GM19043 (cell line): ENCODE measurements around the gene DTHD1.

Experiments
- ATAC-seq: cut with Tn5 transposase; IDR thresholded peaks from one replicate; pipeline ENCODE4 v1.9.1; 2021; ENCODE audit warnings: low read depth; ENCODE audit not compliant: unreplicated experiment

DTHD1 gene

GRCh38 chr4:36312511-36312910 is 31.1 kb downstream of the DTHD1 start:
- ATAC-seq: no peak

- no peak for ATAC-seq
Observed at GRCh38 chr4:36313301-36313700, 31.9 kb downstream of the DTHD1 start.

- ATAC-seq: no peak
Observed at GRCh38 chr4:36313703-36314102, 32.3 kb downstream of the DTHD1 start.

GRCh38 chr4:36316607-36317006 is 35.2 kb downstream of the DTHD1 start:
- no peak for ATAC-seq

GRCh38 chr4:36317721-36318120 is 36.3 kb downstream of the DTHD1 start:
- no peak for ATAC-seq

GRCh38 chr4:36320117-36320896 is 38.9 kb downstream of the DTHD1 start:
- ATAC-seq: peak; percentile 33

DNA sequence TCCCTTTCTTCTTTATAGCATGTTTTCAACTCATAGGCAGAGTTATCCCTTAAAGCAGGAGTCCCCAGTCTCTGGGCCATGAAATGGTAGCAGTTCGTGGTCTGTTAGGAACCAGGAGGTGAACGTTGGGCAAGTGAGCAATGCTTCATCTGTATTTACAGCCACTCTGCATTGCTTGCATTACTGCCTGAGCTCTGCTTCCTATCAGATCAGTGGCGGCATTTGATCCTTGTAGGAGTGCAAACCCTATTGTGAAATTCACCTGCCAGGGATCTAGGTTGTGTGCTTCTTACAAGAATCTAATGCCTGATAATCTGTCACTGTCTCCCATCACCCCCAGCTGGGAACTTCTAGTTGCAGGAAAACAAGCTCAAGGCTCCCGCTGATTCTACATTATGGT is 39.8 kb downstream of the DTHD1 start:
- ATAC-seq: no peak

- peak; percentile 21 for ATAC-seq
Observed at GRCh38 chr4:36322921-36323354, 41.5 kb downstream of the DTHD1 start.

GRCh38 chr4:36323816-36324419 is 42.5 kb downstream of the DTHD1 start:
- no peak for ATAC-seq

GRCh38 chr4:36324808-36325207 is 43.4 kb downstream of the DTHD1 start:
- ATAC-seq: no peak

- peak; percentile 60 for ATAC-seq
Observed at GRCh38 chr4:36325499-36325898, 44.1 kb downstream of the DTHD1 start.

- no peak for ATAC-seq
Observed at GRCh38 chr4:36325926-36326325, 44.5 kb downstream of the DTHD1 start.

GRCh38 chr4:36326476-36327029 is 45.1 kb downstream of the DTHD1 start:
- ATAC-seq: no peak

GRCh38 chr4:36327400-36327799 is 46.0 kb downstream of the DTHD1 start:
- no peak for ATAC-seq

GRCh38 chr4:36328130-36328529 is 46.7 kb downstream of the DTHD1 start:
- ATAC-seq: no peak

GRCh38 chr4:36329228-36329627 is 47.8 kb downstream of the DTHD1 start:
- no peak for ATAC-seq

- no peak for ATAC-seq
Observed at GRCh38 chr4:36330796-36331195, 49.4 kb downstream of the DTHD1 start.

DNA sequence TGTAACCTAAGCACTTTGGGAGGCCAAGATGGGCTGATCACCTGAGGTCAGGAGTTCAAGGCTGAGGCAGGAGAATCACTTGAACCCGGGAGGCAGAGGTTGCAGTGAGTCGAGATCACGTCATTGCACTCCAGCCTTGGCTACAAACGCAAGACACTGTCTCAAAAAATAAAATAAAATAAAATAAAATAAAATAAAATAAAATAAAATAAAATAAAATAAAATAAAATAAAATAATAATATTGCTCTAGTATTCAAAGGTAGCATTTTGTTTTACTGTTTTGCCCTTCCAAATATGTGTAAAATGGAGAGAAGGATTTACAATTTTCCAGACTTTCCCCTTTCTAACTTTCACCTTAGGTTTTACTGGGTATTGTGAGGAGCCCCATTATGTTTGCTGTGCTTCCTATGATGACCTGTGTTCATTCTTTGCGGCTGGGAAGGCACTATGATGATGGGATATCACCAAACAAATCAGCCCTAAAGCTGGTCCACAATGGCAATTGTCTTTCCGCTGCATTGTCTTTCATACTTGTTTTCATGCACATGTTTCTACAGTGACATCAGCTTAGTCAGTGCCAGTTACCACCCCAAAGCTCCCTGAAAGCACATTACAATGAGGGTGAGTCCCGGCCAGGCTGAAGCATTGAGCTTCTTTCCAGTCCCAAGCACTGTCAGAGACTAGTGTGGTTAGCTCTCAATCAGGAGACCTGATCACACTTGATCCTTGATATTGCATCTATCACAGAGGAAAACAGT is 50.8 kb downstream of the DTHD1 start:
- peak; percentile 74 for ATAC-seq

DNA sequence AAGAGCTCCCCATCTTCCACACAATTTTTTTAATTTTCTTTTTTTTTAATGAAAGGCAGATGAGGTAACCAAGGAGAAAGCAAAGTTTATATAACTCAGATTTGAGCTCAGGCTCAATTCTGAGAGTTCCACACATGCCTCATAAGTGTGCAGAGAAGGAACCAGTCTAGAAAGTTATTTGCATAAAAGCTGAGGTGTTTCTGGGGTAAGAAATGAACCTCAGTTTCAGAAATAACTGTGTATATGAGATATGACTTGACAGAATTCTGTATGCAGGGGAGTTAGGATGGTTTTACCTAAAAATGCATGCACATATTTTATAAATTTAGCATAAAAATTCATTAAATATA is 51.3 kb downstream of the DTHD1 start:
- ATAC-seq: peak; percentile 96

DNA sequence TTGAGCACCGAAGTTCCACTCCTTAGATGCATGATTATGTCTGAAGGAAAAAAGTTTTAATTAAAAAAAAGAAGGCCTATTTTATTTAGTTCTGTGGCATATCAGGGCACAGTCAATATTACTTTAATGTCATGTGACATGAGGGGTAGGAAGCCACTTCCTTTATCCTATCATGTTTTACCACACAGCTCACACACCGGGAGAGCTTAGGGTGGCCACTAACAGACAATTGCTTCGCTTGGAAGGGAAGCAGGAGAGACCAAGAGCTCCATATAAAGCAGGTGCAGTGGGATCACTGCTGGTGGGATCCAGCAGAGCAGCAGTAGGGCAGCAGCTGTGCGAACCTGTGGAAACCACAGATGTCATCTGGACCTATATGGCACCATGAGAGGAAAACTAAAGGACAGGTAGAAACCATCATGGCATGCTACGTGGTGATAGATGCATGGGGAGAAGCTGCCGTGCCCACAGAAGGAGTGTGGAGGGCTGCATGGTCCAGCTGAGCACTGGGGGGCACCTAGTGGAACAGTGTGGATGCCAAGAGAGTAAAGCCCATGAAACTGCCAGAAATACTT is 52.0 kb downstream of the DTHD1 start:
- ATAC-seq: no peak

GRCh38 chr4:36337665-36338185 is 56.3 kb downstream of the DTHD1 start:
- ATAC-seq: no peak
